Left ventricle myocardium inferior (tissue), 1 donor: ENCODE data around the gene MMS22L. TPM values are rescaled to one million over a fixed set of nuclear protein-coding genes. Genes with fewer than 3 reads are reported as not detected.

Experiments used
- DNase-seq: peaks from one replicate; pipeline ENCODE4 v3.0.0-alpha.2; 2020
- H3K27ac ChIP-seq: fragments of 200-600 bp; replicated peaks from 2 replicates; pipeline ENCODE4 v1.8.0; 2021
- H3K27me3 ChIP-seq: fragments of 200-600 bp; 2 replicates; pipeline ENCODE4 v1.8.0; 2021; ENCODE audit warnings: low read depth
- H3K36me3 ChIP-seq: fragments of 200-600 bp; 2 replicates; pipeline ENCODE4 v1.8.0; 2021
- H3K4me1 ChIP-seq: fragments of 200-600 bp; 2 replicates; pipeline ENCODE4 v1.8.0; 2021
- H3K4me3 ChIP-seq: fragments of 200-600 bp; 2 replicates; pipeline ENCODE4 v1.8.0; 2021; ENCODE audit warnings: mild to moderate bottlenecking, moderate library complexity
- H3K9me3 ChIP-seq: fragments of 200-600 bp; replicated peaks from 2 replicates; pipeline ENCODE4 v1.8.0; 2021
- CTCF ChIP-seq: fragments of 200-600 bp; IDR thresholded peaks from 2 replicates; pipeline ENCODE4 v1.8.0; 2021; ENCODE audit warnings: antibody characterized with exemption, mild to moderate bottlenecking, borderline replicate concordance
- intact Hi-C: fragments of 100-400 bp; cut with micrococcal nuclease; formaldehyde crosslinking; loops from one replicate; pipeline ENCODE4 v1.11.0; 2022
- total RNA-seq: library from RNA; stranded (reverse); fragmentation: NEBNext Ultra II Directional; extraction: Animal tissue kit (Norgen Biotek cat#: 25700); gene quantifications from one replicate; pipeline ENCODE4 v1.2.1, GENCODE V29; 2021
- donor health status: DM: no; HTN: yes; CAD: no; lungs with severe emphysema.

The MMS22L gene
- total RNA-seq, 1 donor from 2014 or later: 1.9 TPM

DNA sequence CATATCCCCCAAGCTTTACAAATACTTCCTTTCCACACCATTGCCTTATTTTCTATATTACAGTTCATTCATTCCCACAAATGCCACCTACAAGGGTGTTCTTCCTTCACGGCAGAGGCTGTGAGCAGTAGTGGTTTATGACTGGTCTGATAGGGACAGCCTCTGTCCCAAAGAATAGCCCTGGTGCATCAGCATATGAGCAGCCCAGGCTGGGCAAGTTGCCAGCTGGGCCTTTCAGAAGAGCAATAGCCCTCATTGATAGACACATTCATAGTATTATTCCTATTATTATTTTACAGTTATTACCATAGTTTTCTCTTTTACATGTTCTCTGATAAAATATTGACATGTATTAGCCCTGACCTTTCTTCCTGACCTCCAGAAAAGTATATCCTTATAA, 149.9 kb downstream of the MMS22L start:
- Histone ChIP-seq H3K9me3 (no peaks in the 10 kb centered on the region), H3K4me1 (no peaks in the 10 kb centered on the region), H3K27me3 (no peaks in the 10 kb centered on the region), H3K4me3 (no peak overlapping the region), H3K27ac (no peak overlapping the region), H3K36me3 (no peaks in the 10 kb centered on the region)
- intact Hi-C loops: no loop called here
- TF ChIP-seq CTCF: no peak
- DNase-seq: no peak

GRCh38 chr6:97129106-97129505, 153.9 kb downstream of the MMS22L start:
- H3K36me3 ChIP-seq: no peaks in the 10 kb centered on the region
- intact Hi-C loops: no loop called here
- no peaks in the 10 kb centered on the region for H3K9me3 ChIP-seq
- H3K4me1 ChIP-seq: no peaks in the 10 kb centered on the region
- H3K27ac ChIP-seq: no peak overlapping the region
- DNase-seq: no peak
- H3K27me3 ChIP-seq: no peaks in the 10 kb centered on the region
- no peak for TF ChIP-seq CTCF
- H3K4me3 ChIP-seq: no peak overlapping the region

DNA sequence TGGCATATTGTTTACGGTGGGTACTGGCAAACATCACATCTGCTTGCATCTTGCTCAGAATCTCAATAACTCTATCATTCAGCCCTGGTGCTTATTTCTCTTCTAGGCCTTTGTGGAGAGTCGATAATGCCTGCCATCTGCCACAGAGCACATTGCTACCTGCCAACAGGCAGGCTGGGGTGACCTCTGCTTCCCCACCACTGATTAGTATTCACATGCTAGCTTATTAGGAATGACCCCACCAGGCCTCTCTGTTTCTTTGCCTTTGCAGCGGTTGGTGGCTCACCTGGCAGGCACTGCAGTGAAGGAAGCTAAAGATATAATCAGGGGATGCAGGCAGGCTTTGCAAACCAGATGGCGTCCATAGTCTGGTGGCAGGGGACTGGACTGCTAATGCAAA, 154.5 kb downstream of the MMS22L start:
- no peaks in the 10 kb centered on the region for H3K27me3 ChIP-seq
- no peak overlapping the region for H3K27ac ChIP-seq
- no peaks in the 10 kb centered on the region for H3K9me3 ChIP-seq
- no peak for TF ChIP-seq CTCF
- H3K4me3 ChIP-seq: no peak overlapping the region
- H3K4me1 ChIP-seq: no peaks in the 10 kb centered on the region
- intact Hi-C loops: no loop called here
- H3K36me3 ChIP-seq: no peaks in the 10 kb centered on the region
- DNase-seq: no peak

DNA sequence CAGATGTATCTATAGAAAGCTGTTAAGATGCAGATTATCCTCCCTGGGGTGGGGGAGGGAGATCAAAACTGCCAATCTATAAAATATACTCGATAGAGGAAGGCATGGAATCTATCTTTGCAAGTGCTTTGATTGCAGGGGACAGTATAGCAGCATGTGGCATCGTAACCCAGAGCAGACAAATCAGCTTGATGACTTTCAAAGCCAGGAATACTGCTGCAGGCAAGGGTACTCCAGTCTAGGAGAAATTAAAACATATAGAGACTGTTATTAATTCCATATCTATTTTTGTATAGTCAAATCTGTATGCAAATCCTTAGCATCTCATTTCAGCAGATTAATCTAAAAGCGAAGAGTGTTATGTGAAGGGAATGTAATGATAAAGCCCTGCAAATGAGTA, 159.4 kb downstream of the MMS22L start:
- intact Hi-C loops: no loop called here
- Histone ChIP-seq H3K27me3 (no peaks in the 10 kb centered on the region), H3K4me3 (no peak overlapping the region), H3K27ac (no peak overlapping the region), H3K36me3 (no peaks in the 10 kb centered on the region), H3K9me3 (peaks cover 9% of the 10 kb centered on the region), H3K4me1 (no peaks in the 10 kb centered on the region)
- DNase-seq: no peak
- TF ChIP-seq CTCF: no peak

- Histone ChIP-seq H3K9me3 (peaks cover 9% of the 10 kb centered on the region), H3K27me3 (no peaks in the 10 kb centered on the region), H3K4me1 (no peaks in the 10 kb centered on the region), H3K4me3 (no peak overlapping the region), H3K27ac (no peak overlapping the region), H3K36me3 (no peaks in the 10 kb centered on the region)
- TF ChIP-seq CTCF: no peak
- no peak for DNase-seq
- intact Hi-C loops: no loop called here
Observed at GRCh38 chr6:97123112-97123511, 159.9 kb downstream of the MMS22L start.

GRCh38 chr6:97120511-97120910, 162.5 kb downstream of the MMS22L start:
- Histone ChIP-seq H3K27me3 (no peaks in the 10 kb centered on the region), H3K4me1 (no peaks in the 10 kb centered on the region), H3K36me3 (no peaks in the 10 kb centered on the region), H3K27ac (no peak overlapping the region), H3K9me3 (peaks cover 9% of the 10 kb centered on the region), H3K4me3 (no peak overlapping the region)
- DNase-seq: no peak
- intact Hi-C loops: no loop called here
- TF ChIP-seq CTCF: no peak
